ENCODE results near the gene PRSS8.
"Not testable (repeated sequence)": the region's sequence is repeated elsewhere in the genome, so short reads cannot be mapped to it uniquely, and the experiment has no call there.

Gene PRSS8

DNA sequence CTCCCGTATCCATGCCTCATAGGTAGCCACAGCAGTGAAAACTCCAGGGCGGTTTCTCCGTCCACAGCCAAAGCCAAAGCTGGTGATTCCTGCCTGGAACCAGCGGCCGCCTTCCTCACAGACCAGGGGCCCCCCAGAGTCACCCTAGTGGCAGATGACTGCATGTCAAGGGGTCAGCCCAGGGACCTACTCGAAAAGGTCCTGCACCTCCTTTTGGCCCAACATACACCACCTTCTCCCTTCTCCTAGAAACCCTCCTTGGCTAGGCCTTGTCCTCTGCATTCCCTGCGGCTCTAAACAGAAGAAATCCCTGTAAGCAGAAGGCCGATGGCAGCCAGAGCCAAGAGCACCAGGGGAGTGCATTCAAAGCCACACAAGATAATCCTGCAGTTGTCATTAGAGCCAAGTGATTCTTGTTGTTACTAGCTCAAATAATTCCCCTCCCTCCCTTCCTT lies 8.2 kb upstream of the PRSS8 start:
- DNase-seq, result no peak

DNA sequence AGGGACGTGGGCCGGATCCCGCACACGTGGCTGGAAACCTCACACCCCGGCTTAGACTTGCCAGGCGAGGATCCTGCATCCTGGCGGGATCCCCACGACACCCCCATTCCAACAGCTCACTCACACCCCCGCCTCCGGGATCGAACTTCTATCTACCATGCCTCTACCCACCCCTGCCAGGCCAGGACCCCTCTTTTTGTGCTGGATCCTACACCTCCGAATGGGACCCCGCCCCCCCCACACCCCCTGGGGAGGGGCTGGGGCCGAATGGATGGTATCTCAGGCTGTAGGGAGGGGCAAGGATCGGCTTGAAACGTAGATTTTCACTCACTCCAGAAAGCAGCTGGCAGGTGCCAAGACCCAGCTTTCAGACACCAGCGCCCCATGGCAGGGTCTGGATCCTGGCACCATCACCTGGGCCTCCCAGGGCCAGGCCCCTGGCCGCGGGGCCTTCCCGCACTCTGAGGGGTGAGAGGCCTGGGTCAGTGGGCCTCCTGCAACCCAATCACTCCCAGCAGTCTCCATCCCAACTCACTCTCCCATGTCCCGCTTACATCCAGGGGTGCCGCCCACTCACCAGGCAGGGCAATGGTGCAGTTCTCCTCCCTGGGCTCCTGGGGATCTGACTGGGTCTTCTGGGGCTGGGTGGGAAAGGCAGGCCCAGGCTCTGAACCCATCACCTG lies 7.6 kb upstream of the PRSS8 start:
- DNase-seq, result no peak

DNA sequence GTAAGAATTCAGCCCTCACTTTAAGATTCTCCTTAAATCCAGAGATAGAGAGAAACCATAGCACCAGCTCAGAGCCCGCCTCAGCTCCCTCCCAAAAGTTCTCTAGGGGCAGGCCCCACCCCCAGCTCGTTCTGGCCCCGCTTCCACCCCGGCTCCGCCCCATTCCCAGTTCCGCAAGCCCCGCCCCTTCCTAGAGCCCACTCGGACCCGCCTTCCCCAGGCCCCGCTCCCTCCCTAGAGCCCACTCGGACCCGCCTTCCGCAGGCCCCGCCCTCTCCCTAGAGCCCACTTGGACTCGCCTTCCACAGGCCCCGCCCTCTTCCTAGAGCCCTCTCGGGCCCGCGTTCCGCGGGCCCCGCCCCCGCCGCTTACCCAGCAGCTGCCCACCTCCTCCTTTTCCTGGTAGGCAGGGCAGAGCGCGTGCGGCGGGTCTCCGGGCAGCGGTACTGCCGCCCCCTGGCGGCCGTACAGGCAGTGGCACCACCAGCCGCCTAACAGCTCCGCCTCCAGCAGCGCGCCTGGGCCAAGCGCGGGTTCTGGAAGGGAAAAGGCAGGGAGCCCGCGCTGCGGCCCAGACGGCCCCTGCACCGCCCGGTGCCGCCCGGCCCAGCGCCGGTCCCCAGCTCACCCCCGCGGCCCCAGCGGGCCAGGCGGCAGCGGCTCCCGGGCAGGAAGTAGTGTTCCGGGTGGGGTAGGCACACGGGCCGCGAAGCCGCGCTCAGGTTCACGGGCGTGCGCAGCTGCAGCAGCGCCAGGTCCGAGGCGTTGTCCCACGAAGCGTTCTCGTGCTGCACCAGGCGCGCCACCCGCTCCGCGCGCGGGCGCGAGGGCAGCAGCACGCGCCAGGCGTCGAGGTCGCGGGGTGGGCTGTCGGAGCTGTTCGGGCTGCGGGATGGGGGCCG lies 6.8 kb upstream of the PRSS8 start:
- peak; percentile 92 for DNase-seq

DNA sequence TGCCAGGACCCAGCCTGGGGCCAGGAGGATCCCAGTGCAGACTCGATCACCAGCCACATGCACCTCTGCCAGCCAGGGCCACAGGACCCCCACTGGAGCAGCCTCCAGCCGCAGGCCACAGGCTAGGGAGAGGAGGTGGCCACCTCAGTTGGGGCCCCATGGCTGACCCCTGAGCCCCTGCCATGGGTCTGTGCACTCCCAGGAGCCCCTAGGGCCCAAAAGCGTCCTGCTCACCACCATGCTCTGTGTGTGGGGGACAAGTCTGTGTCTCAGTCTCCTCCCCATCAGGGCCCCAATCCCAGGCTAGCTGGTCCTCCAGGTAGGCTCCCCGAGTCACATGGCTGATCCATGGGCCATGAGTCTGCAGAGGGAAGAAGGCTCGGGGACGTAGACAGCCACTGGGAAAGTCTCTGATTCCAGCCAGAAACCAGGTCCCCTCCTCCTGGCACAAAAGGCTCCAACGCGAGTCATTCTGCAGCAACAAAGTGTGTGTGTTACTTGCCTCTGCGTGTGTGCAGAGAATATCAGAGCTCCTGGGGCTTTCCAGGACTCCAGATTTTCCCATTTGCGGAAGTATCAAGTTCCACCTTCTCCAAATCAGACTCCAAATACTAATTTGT lies 6.1 kb upstream of the PRSS8 start:
- no peak for DNase-seq

DNA sequence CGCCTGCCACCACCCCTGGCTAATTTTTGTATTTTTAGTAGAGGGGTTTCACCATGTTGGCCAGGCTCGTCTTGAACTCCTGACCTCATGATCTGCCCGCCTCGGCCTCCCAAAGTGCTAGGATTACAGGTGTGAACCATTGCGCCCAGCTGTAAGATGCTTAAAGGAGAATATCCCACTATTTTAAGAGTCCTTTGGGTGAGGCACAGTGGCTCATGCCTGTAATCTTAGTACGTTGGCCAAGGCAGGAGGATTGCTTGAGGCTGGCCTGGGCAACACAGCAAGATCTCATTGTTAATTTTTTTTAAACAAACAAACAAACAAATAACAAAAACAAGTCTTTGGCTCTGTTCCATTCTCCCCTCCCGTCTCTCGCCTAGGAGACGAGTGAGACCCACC lies 5.5 kb upstream of the PRSS8 start:
- not testable (repeated sequence) for DNase-seq

DNA sequence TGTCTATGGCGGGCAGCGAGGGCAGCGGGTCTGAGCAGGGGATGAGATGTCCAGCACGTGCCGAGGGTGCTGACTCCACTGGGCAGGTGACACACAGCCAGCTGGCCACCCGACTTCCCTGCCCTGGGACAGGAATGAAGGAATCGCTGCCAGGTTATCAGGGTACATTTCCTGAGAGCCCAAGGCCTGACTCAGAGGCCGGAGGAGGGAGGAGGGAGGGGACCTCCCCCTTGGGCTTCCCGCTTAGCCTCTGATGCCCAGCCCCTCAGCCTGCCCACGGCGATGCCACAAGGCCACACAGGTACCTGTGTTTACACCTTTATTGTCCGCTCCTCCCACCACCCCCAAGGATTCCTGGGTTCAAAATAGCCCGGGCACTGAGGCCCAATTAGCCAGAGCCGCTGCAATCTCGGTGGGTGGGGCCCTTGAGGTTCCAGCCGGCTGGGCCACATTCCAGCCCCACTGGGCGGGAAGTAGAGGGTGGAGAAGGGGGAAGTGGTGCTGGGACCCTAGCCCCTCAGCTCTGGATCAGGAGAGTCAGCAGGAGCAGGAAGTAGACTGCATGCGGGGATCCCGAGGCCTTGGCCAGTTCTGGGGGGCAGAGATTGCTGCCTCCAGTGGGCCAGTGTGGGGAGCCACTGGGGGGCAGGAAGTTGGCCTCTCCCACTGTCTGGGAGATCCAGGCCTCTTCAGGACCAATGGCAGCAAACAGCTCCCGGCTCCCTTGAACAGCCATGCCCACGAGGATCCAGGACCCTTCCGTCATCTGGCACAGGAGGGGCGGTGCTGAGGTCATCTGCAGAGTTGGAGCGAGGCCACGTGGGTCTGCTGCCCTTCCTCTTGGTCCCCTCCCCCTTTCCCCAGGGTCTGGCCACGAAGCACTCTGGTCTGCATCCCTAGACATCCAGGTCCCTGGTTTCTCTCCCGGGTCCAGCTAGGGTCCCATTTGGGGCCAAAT lies 3.4 kb upstream of the PRSS8 start:
- no peak for DNase-seq

DNA sequence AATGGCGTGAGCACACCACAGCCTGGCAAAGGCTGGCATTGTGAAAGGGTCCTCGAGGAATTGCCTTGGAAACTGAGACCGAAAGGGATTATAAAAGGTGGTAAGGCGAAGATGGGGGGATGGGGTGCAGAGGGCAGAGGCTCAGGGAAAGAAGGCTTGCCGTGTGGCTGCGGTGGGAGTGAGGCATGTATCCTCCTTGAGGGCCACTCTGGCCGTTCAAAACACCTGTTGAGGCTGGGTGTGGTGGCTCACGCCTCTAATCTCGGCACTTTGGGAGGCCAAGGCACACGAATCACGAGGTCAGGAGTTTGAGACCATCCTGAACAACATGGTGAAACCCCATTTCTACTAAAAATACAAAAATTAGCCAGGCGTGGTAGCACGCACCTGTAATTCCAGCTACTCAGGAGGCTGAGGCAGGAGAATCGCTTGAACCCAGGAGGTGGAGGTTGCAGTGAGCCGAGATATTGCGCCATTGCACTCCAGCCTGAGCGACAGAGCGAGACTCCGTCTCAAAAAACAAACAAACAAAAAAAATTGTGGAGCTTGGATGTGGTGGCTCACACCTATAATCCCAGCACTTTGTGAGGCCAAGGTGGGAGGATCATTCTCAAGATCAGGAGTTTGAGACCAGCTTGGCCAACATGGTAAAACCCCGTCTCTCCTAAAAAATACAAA lies 1.4 kb upstream of the PRSS8 start:
- DNase-seq, result not testable (repeated sequence)

DNA sequence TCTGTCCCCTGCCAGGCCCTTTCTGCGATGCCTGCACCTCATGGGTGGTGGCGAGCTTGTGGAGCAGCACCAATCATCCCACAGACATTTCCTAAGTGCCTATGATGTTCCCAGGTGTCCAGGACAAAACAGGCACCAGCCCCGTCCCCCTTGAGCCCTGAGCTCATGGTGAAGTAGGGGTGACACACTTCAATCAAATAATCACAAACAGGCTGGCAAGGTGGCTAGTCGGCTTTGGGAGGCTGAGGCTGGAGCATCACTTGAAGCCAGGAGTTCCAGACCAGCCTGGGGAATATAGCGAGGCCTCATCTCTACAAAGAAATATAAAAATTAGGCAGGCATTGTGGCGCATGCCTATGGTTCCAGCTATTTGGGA lies 748 bp upstream of the PRSS8 start:
- no peak for DNase-seq

DNA sequence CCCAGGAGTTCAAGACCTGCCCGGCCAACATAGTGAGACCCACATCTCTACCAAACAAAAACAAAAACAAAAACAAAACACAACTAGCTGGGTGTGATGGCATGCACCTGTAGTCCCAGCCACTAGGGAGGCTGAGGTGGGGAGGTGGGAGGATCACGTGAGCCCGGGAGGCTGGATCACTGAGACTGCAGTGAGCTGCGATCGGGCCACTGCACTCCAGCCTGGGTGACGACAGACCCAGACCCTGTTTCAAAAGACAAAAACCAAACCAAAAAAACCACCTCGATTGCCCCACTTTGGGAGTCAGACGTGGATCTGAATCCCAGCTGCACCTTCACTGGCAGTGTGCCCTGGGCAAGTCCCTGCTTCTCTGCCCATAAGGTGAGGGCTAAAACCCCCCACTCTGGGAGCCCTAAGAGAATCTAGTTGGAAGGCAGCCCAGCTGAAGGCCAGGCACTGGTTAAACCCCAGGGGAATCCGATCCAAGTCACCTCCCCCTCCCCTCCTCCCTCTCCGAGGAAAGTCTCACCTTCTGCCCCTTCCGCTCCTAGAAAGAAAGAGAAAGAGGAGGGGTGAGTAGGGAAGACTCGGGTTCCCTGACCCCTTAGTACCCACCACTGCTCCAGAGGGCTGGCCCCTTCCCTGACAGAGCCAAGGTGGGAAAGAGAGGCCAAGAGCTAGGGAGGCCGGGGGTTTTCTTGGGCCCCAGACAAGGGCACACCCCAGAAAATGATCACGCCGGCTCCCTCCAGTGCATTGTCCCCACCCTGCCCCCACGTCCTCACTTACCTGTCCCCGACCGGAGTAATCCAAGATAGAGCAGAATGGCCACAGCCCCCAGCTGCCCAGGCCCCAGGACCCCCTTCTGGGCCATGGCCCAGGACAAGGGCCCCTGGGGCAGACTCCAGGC lies 647 bp downstream of the PRSS8 start:
- DNase-seq, result no peak

DNA sequence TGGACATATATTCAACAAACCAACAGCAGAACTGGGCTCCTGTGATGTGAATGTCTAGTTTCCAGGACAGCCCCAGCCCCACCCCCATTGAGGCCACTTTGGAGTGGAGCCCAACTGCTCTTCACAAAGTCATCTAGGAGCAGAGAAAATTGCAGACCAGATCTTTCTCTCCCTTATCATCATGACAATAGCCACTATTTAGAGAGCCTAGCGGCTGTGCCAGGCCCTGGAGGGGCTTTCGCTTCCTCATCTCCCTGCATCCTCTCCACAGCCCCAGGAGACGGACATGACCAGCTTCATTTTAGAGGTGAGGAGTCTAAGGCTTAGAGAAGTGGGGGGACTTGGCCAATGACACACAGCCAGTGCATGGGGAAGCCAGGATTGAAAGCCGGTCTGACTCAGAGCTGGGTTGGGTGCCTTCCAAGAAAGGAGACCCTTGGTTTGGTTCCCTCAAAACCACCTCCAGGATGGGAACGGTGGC lies 1.4 kb downstream of the PRSS8 start:
- DNase-seq, result no peak

DNA sequence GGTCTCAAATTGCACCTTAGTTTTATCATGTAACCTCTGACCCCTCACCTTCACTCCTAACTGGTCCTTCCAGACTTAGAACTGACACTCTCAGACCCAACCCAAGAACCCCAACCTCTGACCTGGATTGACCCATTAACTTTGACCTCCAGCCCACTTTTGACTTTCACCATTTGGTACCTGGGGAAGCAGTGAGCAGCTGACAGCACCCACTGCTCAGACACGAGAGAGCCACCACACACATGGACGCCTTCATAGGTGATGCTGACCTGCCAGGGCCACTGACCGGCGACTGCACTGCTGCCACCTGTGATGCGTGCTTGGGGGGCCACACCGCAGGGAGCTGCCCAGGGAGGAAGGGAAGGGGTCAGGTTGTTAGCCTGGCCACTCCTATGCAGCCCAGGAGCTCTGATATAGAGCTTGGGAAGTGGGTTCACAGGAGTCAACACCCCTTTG lies 2.5 kb downstream of the PRSS8 start:
- DNase-seq, result no peak

DNA sequence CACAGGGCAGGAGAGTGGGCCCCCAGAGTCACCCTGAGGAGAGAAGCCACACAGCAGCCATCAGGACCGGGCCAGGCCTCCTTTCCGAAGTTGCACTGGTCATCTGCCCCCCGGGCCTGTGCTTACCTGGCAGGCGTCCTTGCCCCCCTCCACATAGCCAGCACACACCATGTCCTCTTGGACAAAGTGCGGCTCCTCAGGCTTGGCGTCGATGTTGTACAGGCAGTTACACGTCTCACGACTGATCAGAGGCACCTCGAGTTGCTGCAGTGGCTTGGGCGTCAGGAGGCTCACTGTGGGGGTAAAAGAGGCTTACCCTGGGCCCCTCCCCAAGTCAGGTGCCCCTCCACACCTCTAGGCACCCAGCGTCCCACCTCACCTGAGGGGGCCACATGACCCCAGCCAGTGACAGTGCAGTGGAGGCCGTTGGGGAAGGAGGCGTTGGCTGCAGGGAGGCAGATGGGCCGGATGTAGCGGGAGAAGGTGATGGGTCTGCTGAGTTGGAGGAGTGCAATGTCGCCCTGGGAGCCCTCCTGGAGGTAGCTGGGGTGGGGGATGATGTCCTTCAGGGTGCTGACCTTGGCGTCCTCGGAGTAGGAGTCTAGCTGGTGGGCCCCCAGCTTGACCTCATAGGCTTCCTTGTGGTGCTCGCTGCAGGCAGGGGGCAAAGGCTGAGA lies 3.1 kb downstream of the PRSS8 start:
- no peak for DNase-seq

DNA sequence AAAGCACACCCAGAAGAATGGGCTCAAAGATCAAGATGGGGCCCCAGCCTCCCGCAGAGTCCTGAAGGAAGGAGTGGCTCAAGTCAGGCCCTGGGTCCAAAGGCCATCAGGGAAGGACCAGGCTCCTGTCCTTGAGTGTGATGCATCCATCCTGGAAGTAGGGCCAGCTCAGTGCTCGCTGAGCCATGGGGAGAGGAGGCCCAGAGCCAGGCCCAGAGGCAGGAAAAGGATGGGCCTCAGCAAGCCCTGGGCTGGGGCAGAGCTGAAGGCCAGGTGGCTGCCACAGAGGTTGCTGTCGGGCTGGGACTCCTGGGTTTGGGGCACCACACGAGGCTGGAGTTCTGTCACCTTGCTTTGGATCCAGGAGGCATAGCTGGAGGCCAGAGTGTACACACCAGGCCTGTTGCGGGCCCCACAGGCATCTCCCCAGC lies 3.7 kb downstream of the PRSS8 start:
- no peak for DNase-seq

DNA sequence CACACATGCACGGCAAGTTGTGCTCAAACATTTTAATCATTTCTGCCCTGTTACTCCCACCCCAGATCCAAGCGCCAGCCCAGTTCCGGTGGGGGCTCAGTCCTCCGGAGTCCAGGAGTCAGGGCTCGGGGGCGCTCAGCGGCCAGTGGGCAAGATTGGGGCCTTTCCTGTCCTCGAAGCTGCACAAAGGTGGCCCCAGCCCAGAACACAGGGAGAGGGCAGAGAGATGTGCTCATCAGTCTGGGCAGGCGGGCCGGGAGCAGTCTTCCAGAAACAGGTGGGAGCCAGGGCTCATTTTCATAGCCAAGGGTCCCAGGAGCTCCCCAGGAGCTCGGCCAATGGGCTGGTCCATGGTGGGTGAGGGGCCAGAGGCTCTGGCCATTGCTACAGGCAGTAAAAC lies 4.1 kb downstream of the PRSS8 start:
- no peak for DNase-seq

DNA sequence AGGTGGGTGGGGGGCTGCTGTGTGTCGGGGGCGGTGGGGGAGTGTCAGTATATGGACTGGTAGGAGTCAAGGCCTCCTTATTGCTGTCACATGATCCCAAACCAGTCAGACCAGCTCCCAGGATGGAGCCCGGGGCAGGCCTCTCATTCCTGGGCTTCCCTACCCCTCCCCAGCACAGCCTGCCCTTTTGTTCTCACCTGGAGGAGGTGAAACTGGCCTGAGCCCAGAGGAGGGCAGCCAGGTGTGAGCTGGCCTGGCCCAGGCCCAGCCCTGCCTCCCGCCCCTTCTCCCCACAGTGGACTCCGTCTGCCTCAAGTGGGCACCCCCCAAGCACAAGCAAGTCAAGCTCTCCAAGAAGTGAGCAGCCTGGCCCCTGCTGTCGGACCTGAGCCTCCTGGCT lies 4.6 kb downstream of the PRSS8 start:
- no peak for DNase-seq

DNA sequence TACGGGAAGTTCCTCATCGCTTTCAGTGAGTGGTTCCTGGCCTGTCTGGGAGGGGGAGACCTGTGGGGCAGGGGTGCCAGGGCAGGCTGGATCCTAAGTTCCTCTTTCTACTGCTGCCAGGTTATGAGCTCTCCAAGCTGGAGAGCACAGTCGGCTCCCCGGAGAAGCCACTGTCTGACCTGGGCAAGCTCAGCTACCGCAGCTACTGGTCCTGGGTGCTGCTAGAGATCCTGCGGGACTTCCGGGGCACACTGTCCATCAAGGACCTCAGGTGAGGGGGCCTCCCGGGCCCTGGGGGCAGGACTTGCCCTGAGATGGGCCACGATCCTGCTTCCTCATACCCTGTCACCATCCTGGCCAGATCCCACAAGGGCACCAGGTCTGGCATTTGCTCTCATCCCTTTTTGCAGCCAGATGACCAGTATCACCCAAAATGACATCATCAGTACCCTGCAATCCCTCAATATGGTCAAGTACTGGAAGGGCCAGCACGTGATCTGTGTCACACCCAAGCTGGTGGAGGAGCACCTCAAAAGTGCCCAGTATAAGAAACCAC lies 5.1 kb downstream of the PRSS8 start:
- no peak for DNase-seq

DNA sequence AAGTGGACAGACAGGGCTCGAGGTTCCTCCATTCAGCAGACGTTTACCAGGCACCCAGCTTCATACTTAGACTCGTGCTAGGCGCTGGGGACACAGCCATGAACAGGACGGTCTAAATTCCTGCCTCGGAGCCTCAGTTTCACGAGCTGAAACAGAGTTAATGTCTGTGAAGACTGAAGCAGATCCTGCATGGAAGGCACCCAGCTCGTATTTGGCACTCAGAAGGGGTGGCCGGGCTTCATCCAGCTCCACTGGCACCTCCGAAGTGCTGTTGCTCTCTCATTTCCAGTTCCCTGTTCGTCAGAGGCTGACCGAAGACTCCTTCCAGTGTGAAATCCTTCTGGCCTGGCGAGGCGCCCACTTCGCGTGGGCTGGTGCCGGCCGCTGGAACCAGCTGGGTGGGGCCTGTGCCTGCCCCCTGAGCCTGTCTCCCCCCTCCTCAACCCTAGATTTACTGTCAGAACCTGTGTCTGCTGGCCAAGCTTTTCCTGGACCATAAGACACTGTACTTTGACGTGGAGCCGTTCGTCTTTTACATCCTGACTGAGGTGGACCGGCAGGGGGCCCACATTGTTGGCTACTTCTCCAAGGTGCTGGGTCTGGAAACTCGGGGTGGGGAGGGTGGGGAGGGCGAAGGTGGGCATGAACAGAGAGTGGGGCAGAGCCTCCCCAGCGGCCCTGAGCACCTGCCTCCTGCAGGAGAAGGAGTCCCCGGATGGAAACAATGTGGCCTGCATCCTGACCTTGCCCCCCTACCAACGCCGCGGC lies 5.8 kb downstream of the PRSS8 start:
- DNase-seq, result no peak

DNA sequence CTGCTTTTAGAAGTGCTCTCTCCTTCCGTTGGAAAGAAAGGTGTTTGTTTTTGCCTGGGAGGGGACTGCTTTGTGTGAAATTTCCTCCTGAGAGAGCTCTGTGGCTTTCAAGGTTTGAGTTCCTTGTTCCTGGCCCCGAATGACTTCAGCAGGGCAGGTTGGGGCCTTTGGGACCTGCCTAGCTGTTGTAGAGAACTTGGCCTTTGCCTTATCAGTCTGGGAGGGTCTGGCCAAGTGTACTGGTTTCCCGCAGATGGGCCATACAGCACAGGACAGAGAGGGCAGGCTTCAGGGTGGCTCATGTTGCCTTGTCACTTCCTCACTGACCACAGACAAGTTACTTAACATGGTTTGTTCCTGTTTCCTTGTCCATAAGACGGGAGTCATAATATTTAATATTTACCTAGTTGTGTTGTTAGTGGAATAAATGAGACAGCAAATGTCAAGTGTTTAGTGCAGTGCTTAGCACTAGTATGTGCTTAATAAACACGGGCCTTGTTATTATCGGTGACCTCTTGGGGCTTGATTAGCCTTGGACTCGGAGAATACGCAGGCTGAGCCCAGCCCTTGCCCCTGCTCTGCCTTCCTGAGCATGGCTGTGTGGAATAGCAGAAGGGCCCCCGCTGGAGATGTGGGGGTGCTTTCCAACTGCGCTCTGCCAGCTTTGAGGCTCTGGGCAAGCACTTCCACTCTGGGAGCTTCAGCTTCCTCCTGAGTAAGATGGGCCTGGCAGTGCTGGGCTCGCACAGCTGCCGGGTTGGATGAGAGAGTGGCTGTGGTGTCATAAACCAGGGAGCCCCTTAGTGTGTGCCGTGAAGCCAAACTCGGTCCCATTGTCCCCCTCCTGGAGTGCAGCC lies 6.6 kb downstream of the PRSS8 start:
- no peak for DNase-seq
